Measurements from ENCODE around the gene LRP11.

The LRP11 gene

GRCh38 chr6:149885888-149886287, 21.7 kb upstream of the LRP11 start:
- Histone ChIP-seq H3K4me3 (ENCODE audit: low read depth, low read length) (no peak overlapping the region), H3K27ac (ENCODE audit: extremely low read depth, low read depth, low read length) (no peak overlapping the region), H3K9me3 (ENCODE audit: control insufficient read depth, insufficient read depth, low read depth, low read length) (no peaks in the 10 kb centered on the region), H3K4me1 (ENCODE audit: control insufficient read depth, insufficient read depth, low read length) (no peaks in the 10 kb centered on the region), H3K36me3 (ENCODE audit: control insufficient read depth in 2 of 2, insufficient read depth in 1 of 2, low read length in 2 of 2) (no peaks in the 10 kb centered on the region)
- POLR2A ChIA-PET, result no interaction called here
- TF ChIP-seq AEBP2 (tag by site-specific recombination; IDR thresholded peaks at IDR 0.05; ENCODE audit: borderline replicate concordance) (no peak), ZBTB20 (tag by site-specific recombination; IDR thresholded peaks at IDR 0.05) (no peak), ZNF239 (tag by site-specific recombination; IDR thresholded peaks at IDR 0.05) (no peak), ZNF140 (tag by site-specific recombination; IDR thresholded peaks at IDR 0.05) (no peak), ZBTB48 (tag by site-specific recombination; IDR thresholded peaks at IDR 0.05) (no peak), ZNF747 (tag by site-specific recombination; IDR thresholded peaks at IDR 0.05) (no peak), CTCF (tag by site-specific recombination; IDR thresholded peaks at IDR 0.05) (no peak), ZNF324 (tag by site-specific recombination; IDR thresholded peaks at IDR 0.05) (no peak), ZNF266 (tag by site-specific recombination; IDR thresholded peaks at IDR 0.05; ENCODE audit: low read depth) (no peak), ZBTB11 (tag by site-specific recombination; conservative IDR thresholded peaks at IDR 0.05; ENCODE audit: low read depth) (no peak), KLF8 (tag by site-specific recombination; IDR thresholded peaks at IDR 0.05) (no peak)
- CTCF ChIA-PET, result interaction anchor here (0.7 to 1.3 kb wide), 3 partner anchors 8 to 64 kb away, joined by 3 to 5 read pairs (median 4); no protein-coding TSS in a partner anchor

GRCh38 chr6:149884617-149885016, 20.5 kb upstream of the LRP11 start:
- Histone ChIP-seq H3K4me3 (ENCODE audit: low read depth, low read length) (no peak overlapping the region), H3K36me3 (ENCODE audit: control insufficient read depth in 2 of 2, insufficient read depth in 1 of 2, low read length in 2 of 2) (no peaks in the 10 kb centered on the region), H3K4me1 (ENCODE audit: control insufficient read depth, insufficient read depth, low read length) (no peaks in the 10 kb centered on the region), H3K27ac (ENCODE audit: extremely low read depth, low read depth, low read length) (no peak overlapping the region), H3K9me3 (ENCODE audit: control insufficient read depth, insufficient read depth, low read depth, low read length) (no peaks in the 10 kb centered on the region)
- TF ChIP-seq ZNF146 (tag by site-specific recombination; IDR thresholded peaks at IDR 0.05), result no peak
- no peak for TF ChIP-seq ZNF558 (tag by site-specific recombination; IDR thresholded peaks at IDR 0.05)
- no peak for TF ChIP-seq ZFP41 (tag by site-specific recombination; IDR thresholded peaks at IDR 0.05; ENCODE audit: borderline replicate concordance)
- TF ChIP-seq MZF1 (tag by site-specific recombination; IDR thresholded peaks at IDR 0.05; ENCODE audit: borderline replicate concordance), result no peak
- TF ChIP-seq ZNF514 (tag by site-specific recombination; IDR thresholded peaks at IDR 0.05), result no peak
- peak; percentile 59; the same call in 1 of the 2 replicates for TF ChIP-seq ZIC2 (tag by site-specific recombination; IDR thresholded peaks at IDR 0.05)
- ChIA-PET POLR2A (no interaction called here), CTCF (interaction anchor here (0.7 kb wide), 1 partner anchor 186 kb away, joined by 5 read pairs; no protein-coding TSS in a partner anchor)

Data from HEK293 (cell line).